Testis (tissue), 3 donors: Measurements from ENCODE around the gene CENPK. TPM values are rescaled to one million over a fixed set of nuclear protein-coding genes. Genes with fewer than 3 reads are reported as not detected.
"Not testable (repeated sequence)": the region's sequence is repeated elsewhere in the genome, so short reads cannot be mapped to it uniquely, and the experiment has no call there.

Experiments used
- DNase-seq: peaks from one replicate; pipeline ENCODE4 v3.0.0-alpha.2; 2019
- H3K27ac ChIP-seq, 2 donors: fragments of 200-600 bp; sonication (generic); one replicate each; pipeline ENCODE4 v1.5.1; 2019
- H3K27me3 ChIP-seq: fragments of 200-600 bp; sonication (generic); one replicate; pipeline ENCODE4 v1.5.1; 2019
- H3K36me3 ChIP-seq: fragments of 200-600 bp; sonication (generic); one replicate; pipeline ENCODE4 v1.5.1; 2017; ENCODE audit warnings: low read depth; ENCODE audit errors: missing control alignments
- H3K4me1 ChIP-seq: fragments of 200-600 bp; sonication (generic); one replicate; pipeline ENCODE4 v1.5.1; 2019
- H3K4me3 ChIP-seq, 2 donors: fragments of 200-600 bp; sonication (generic); one replicate each; pipeline ENCODE4 v1.5.1; 2017 to 2019
- H3K9me3 ChIP-seq: fragments of 200-600 bp; sonication (generic); one replicate; pipeline ENCODE4 v1.5.1; 2017
- CTCF ChIP-seq, 3 experiments: fragments of 450-650 bp in 2 of 3; fragments of 200-600 bp in 1 of 3; sonication (generic) in 1 of 3; IDR thresholded peaks; one replicate each; pipeline ENCODE4 v1.5.1; 2016 to 2019; ENCODE audit warnings: antibody characterized with exemption in 3 of 3, mild to moderate bottlenecking in 2 of 3, moderate library complexity in 1 of 3
- POLR2A ChIP-seq: fragments of 450-650 bp; IDR thresholded peaks from one replicate; pipeline ENCODE4 v1.6.1; 2017; ENCODE audit warnings: antibody characterized with exemption, mild to moderate bottlenecking, moderate library complexity
- WGBS, 2 donors: methylation state at CpG; one replicate each; pipeline ENCODE4 v1.1.5; 2018; 5-methylcytosine and 5-hydroxymethylcytosine counted together
- intact Hi-C: fragments of 100-400 bp; cut with DNase I; formaldehyde crosslinking; loops from one replicate; pipeline ENCODE4 v1.15.1; 2023; ENCODE audit warnings: low total_unique reads
- polyA plus RNA-seq: library from polyadenylated mRNA; stranded (reverse); fragments of 350-450 nt; fragmentation: Illumina TruSeq; extraction: RNeasy Lipid Tissue Mini Kit (QIAGEN cat#74804); gene quantifications from one replicate; pipeline ENCODE4 v1.2.3, GENCODE V29; 2014; ENCODE audit warnings: low read depth, low replicate concordance; ENCODE audit not compliant: insufficient read depth
- total RNA-seq, 2 donors: library from RNA; depleted of rRNA; stranded (reverse); fragments of >200 nt; gene quantifications; one replicate each; pipeline ENCODE4 v1.2.3, GENCODE V29; 2016

CENPK gene
- total and polyA plus RNA-seq, 3 donors from 2014 or later: 12.5 to 45.9 (median 17.0) TPM

- intact Hi-C loops: no loop called here
- Histone ChIP-seq H3K27ac (no peak overlapping the region), H3K4me1 (no peaks in the 10 kb centered on the region), H3K4me3 (no peak overlapping the region), H3K27me3 (no peaks in the 10 kb centered on the region), H3K9me3 (no peaks in the 10 kb centered on the region), H3K36me3 (no peaks in the 10 kb centered on the region)
- DNase-seq: no peak
- WGBS, 2 donors: 82 to 83% methylated on average over 6 of the region's 6 CpGs
- TF ChIP-seq CTCF (IDR thresholded peaks at IDR 0.05): no peak
- no peak for TF ChIP-seq POLR2A
These were observed 50.6 kb downstream of the CENPK start for GRCh38 chr5:65512170-65512937.

DNA sequence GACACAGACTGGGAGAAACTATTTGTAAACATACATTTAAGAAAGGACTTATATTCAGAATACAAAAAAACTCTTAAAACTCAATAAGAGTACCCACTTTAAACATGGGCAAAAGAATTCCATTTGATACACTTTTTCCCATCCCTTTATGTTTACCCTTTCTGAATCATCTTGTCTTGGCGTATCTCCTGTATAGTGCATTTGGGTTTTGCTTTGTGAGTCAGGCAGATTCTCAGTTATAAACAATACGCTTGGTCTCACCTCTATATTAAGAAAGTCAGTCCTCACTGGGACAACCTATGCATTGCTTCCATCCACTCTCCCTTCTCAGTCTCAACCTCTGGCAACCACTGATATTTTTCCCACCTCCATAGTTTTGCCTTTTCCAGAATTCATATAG lies 54.0 kb downstream of the CENPK start:
- DNase-seq: no peak
- Histone ChIP-seq H3K27ac (no peak overlapping the region), H3K4me3 (no peak overlapping the region), H3K4me1 (no peaks in the 10 kb centered on the region), H3K36me3 (no peaks in the 10 kb centered on the region), H3K9me3 (no peaks in the 10 kb centered on the region), H3K27me3 (no peaks in the 10 kb centered on the region)
- WGBS, 2 donors: 94 to 99% methylated on average over 2 of the region's 2 CpGs
- no peak for TF ChIP-seq POLR2A
- no peak for TF ChIP-seq CTCF (IDR thresholded peaks at IDR 0.05)
- intact Hi-C loops: no loop called here

DNA sequence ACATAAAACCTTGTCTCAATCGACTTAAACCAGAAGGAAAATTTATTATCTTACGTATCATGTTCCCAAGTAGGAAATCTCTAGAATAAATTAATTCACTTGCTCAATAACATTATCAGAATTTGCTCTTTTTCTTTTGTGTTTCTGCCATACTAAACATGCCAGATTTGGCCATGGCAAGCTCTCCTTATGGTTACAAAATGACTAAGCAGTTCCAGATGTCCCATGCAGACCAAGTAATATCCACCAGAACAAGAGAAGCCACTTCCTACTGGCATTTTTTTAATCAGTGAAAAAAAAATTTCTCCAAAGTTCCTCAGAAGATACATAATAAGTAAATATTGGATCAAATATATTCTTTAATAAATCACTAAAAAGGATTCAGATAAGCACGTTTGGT lies 56.0 kb downstream of the CENPK start:
- Histone ChIP-seq H3K4me3 (no peak overlapping the region), H3K4me1 (no peaks in the 10 kb centered on the region), H3K36me3 (no peaks in the 10 kb centered on the region), H3K27ac (no peak overlapping the region), H3K9me3 (no peaks in the 10 kb centered on the region), H3K27me3 (no peaks in the 10 kb centered on the region)
- 82 to 85% methylated on average over 3 of the region's 3 CpGs for WGBS, 2 donors
- TF ChIP-seq POLR2A: no peak
- TF ChIP-seq CTCF (IDR thresholded peaks at IDR 0.05): no peak
- DNase-seq: no peak
- intact Hi-C loops: no loop called here

GRCh38 chr5:65489119-65489518 lies 73.8 kb downstream of the CENPK start:
- intact Hi-C loops: loop anchor here (10.0 kb wide), 2 partner anchors 524 to 674 kb away; no protein-coding TSS in a partner anchor
- no peaks in the 10 kb centered on the region for H3K36me3 ChIP-seq

GRCh38 chr5:65488038-65488687 lies 74.8 kb downstream of the CENPK start:
- WGBS, 2 donors: 92 to 96% methylated on average over 7 of the region's 7 CpGs
- H3K9me3 ChIP-seq, H3K27me3 ChIP-seq: not testable (repeated sequence)

More at GRCh38 chr5:65489119-65489518, 73.8 kb downstream of the CENPK start:
- WGBS, 2 donors: 96% methylated on average over 4 of the region's 4 CpGs
- Histone ChIP-seq H3K4me1 (no peaks in the 10 kb centered on the region), H3K9me3 (no peaks in the 10 kb centered on the region), H3K4me3 (no peak overlapping the region), H3K27me3 (no peaks in the 10 kb centered on the region), H3K27ac (no peak overlapping the region)
- TF ChIP-seq POLR2A: no peak
- TF ChIP-seq CTCF (IDR thresholded peaks at IDR 0.05): no peak
- DNase-seq: no peak

DNA sequence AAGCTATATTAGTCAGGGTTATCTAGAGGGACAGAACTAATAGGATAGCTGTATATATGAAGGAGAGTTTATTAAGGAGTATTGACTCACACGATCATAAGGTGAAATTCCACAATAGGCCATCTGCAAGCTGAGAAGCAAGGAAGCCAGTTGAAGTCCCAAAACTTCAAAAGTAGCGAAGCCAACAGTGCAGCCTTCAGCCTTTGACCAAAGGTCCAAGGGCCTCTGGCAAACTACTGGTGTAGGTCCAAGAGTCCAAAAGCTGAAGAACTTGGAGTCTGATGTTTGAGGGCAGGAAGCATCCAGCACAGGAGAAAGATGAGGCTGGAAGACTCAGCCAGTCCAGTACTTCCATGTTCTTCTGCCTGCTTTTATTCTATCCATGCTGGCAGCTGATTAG lies 76.2 kb downstream of the CENPK start:
- intact Hi-C loops: loop anchor here (10.0 kb wide), 2 partner anchors 522 to 672 kb away; no protein-coding TSS in a partner anchor
- not testable (repeated sequence) for H3K27ac ChIP-seq, H3K27me3 ChIP-seq, H3K36me3 ChIP-seq, H3K9me3 ChIP-seq, H3K4me1 ChIP-seq, DNase-seq, H3K4me3 ChIP-seq
- 94 to 95% methylated on average over 2 of the region's 2 CpGs for WGBS, 2 donors

More at GRCh38 chr5:65488038-65488687, 74.8 kb downstream of the CENPK start:
- H3K4me3 ChIP-seq, DNase-seq, H3K27ac ChIP-seq, H3K4me1 ChIP-seq, H3K36me3 ChIP-seq: not testable (repeated sequence)
- intact Hi-C loops: loop anchor here (10.0 kb wide), 2 partner anchors 523 to 673 kb away; no protein-coding TSS in a partner anchor
